Frontal cortex (tissue), 4 donors: ENCODE results near the gene GOLGB1. TPM values are rescaled to one million over a fixed set of nuclear protein-coding genes. Genes with fewer than 3 reads are reported as not detected.
"Not testable (repeated sequence)": the region's sequence is repeated elsewhere in the genome, so short reads cannot be mapped to it uniquely, and the experiment has no call there.

Experiments used
- DNase-seq, 2 donors: peaks; one replicate each; pipeline ENCODE4 v3.0.0; 2012; ENCODE audit warnings: low spot score in 2 of 2
- FAIRE-seq: peaks from 2 replicates; lab custom pipeline; 2012; peaks lifted over from hg19 to GRCh38; lab: Jason Lieb, UNC
- total RNA-seq: library from RNA; depleted of rRNA; stranded (reverse); fragments of >200 nt; gene quantifications from one replicate; pipeline ENCODE4 v1.2.3, GENCODE V29; 2014
- donor health status: control.
- donor health status: control.
- donor health status: control.

GOLGB1 gene
- total RNA-seq, 1 donor from 2014 or later = 42.4 TPM

DNA sequence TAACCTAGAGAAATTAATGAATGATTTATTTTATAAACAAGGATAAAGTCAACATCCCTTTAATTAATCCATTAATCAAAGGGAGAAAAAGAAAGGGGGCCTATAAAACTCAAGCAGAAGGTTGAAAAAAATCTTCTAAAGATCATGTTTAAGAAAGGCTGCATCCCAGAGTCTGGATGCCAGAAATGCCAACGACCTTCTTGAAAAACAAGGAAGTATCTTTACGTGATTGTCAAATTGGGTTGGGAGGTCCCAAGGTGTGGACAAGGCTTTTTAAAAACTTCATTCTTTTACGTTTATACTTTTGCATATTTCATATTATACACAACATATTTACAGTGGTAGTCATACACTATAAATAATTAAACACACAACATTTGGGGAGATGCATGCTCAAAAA is 1.6 kb downstream of the GOLGB1 start:
- no peak for FAIRE-seq

DNA sequence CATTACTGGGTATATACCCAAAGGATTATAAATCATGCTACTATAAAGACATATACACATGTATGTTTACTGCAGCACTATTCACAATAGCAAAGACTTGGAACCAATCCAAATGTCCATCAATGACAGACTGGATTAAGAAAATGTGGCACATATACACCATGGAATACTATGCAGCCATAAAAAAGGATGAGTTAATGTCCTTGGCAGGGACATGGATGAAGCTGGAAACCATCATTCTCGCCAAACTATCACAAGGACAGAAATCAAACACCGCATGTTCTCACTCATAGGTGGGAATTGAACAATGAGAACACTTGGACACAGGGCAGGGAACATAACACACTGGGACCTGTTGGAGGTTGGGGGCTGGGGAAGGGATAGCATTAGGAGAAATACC is 6.4 kb downstream of the GOLGB1 start:
- not testable (repeated sequence) for DNase-seq, FAIRE-seq

More for the DNA sequence above, 1.6 kb downstream of the GOLGB1 start:
- no peak for DNase-seq

DNA sequence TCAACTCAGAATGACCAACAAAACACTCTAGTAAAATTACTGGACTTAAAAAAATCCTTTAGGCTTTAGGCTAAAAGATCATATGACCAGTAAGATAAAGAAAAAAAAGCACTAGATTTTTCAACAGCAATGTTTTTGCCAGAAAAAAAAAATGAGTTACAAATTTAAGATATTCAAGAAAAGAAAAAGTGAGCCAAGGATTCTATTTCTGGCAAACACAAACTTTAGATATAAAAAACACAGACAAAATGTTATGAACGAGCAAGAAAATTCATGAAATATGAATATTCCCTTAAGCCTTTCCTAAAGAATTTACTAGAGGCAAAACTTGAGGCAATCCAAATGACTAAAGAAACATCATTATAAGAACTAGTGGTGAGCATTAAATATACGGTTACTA is 8.6 kb downstream of the GOLGB1 start:
- DNase-seq (no peak), FAIRE-seq (no peak)

DNA sequence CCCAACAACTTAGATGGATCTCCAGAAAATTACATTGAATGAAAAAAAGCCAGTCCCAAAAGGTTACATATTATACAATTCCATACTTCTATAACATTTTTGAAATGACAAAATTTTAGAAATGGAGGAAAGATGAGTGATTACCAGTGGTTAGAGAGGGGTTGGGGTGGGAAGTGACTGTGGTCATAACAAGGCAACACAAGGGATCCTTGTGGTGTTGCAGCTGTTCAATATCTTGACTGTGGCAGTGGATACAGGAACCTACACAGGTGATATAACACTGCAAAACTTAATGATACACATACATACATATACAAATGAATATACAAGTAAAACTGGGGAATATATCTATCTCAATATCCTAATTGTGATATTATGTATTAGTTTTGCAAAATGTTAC is 9.6 kb downstream of the GOLGB1 start:
- FAIRE-seq (no peak), DNase-seq (no peak)

GRCh38 chr3:121737644-121738043 is 11.9 kb downstream of the GOLGB1 start:
- DNase-seq (no peak), FAIRE-seq (no peak)

DNA sequence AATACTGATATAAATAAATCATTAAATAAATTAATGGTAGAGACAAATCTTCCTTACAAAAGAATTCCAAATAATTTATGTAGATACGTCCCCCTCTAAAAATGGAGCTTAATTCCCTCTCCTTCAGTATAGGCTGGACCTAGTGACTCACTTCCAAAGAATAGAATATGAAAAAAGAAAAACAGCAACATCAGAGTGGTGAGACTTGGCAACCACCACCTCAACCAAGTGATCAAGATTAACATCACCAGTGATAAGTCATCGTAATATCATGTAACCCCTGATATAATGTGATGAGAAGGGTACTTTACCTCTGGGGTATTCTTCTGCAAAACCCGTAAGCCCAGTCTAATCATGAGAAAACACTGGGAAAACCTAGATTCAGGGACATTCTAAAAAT is 13.4 kb downstream of the GOLGB1 start:
- no peak for FAIRE-seq
- no peak for DNase-seq

DNA sequence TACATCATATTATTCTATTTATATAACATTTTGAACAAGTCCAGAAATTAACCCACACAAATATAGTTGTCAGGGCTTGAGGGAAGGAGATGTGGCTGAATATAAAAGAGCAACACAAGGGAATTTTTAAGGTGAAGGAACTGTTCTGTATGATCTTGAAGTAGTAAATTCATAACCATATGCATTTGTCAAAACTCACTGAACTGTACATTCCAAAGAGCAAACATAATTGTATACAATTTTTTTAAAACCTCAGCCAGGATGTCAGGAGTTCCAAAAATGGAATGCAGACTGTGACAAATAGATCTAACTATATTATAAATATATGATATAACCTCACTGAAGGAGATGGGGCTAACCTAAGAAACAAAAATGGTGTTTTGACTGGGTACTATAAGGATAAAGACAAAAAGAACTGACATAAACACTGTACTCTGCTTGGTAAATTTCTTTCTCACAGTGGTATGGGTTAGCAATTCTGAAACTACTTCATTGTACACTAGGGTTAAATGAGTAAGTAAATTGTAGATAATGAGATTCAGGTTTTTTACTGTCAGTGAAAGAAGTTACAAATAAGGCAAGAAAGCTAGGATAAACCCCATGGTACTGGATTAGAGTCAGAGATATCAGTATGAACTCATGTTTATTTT is 14.4 kb downstream of the GOLGB1 start:
- FAIRE-seq (no peak), DNase-seq (no peak)

- DNase-seq = no peak
- FAIRE-seq = no peak
These were observed 18.4 kb downstream of the GOLGB1 start for GRCh38 chr3:121730940-121731687.

- no peak for DNase-seq
- no peak for FAIRE-seq
These were observed 25.4 kb downstream of the GOLGB1 start for GRCh38 chr3:121724130-121724529.

- DNase-seq (no peak), FAIRE-seq (no peak)
These were observed 26.1 kb downstream of the GOLGB1 start for GRCh38 chr3:121723485-121723884.

GRCh38 chr3:121722411-121722810 is 27.1 kb downstream of the GOLGB1 start:
- FAIRE-seq (no peak), DNase-seq (no peak)

DNA sequence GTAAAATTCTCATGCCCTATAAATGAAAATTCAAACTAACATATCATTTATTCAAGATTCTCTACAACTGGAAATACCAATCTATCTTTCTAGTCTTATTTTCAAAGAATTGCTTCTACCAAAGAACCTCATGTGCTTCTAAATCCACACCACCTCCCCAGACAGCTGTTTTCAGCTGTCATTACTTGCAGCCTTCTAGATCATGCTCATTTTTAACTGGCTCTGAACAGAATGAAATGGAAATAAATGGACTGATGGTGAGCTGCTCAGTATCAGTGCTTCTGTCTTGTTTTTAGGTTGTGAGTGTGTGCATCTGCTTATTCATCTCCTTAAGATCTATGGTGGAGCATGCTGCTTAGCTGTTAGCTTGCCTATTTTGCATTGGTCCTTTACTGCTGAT is 29.4 kb downstream of the GOLGB1 start:
- FAIRE-seq = no peak
- no peak for DNase-seq

DNA sequence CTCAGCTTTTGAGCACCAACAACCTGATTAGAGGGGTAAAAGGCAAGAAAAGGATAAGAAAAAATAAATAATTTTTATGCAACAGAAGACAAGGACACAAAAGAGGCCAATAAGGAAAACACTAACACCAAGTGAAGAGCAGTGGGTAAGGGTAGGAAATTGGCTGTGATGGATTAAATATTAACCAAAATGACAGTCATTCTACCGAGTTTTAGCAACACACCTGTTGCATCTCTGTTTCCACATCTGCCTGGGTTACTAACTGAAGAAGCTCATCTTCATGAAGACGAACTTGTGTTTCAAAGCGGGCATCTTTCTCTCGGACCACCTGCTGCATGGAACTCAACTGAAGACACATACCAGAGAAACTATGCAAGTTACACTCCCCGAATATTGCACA is 30.1 kb downstream of the GOLGB1 start:
- FAIRE-seq (no peak), DNase-seq (no peak)

DNA sequence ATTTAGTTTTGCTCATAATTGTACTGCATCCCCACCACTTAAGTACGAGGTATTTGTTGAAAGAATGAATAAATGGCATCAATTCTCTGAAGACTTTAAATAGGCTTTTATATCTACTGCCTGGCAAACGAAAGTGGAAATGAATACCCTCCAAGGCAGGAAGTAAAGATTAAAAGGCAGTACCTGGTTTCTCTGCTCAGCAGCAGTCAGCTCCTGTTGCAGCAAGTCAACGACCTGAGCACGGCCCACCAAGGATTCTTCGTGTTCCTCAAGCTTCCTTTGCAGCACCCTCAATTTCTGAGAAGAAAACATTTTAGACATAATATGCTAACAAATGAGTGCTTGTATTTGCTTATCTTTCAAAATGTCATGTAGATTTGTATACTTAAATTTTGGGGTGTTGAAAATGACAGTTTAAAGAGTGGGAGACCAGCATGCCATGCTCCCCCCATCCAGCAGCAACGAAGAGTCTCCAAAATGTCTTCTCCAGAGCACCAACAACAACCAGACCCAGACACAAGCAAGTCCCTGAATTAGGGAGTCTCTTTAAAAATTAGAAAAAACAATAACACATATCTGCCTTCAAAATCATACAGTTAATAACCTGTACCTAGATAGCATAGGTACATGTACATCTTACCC is 31.2 kb downstream of the GOLGB1 start:
- DNase-seq = no peak
- FAIRE-seq = no peak

GRCh38 chr3:121710347-121710746 is 39.2 kb downstream of the GOLGB1 start:
- FAIRE-seq = no peak
- no peak for DNase-seq

DNA sequence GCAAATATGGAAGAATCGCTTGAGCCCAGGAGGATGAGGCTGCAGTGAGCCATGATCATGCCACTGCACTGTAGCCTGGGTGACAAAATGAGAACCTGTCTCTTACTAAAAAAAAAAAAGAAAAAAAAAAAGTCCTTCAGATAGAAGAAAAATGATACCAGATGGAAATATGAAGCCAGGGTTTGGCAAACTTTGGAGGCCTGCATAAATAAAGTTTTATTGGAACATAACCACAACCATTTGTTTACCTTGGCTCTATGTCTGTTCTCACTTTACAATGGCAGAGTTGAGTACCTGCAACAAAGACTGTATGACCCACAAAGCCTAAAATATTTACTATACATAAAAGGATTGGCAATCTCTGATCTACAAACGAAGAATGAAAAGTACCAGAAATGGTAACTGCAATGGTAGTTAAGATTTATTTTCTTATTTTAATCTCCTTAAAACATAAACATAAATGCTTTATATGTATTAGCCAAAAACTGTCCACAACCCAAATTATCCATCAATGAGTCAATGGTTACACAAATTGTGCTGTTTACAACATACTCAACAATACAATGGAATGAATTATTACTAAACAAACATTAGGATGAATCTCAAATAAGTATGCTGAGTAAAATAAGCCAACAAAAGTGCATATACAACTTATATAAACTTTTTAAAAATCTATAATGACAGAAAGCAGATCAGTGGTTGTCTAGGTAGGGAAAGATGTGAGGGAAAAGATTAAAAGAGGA is 41.8 kb downstream of the GOLGB1 start:
- DNase-seq (no peak), FAIRE-seq (no peak)

DNA sequence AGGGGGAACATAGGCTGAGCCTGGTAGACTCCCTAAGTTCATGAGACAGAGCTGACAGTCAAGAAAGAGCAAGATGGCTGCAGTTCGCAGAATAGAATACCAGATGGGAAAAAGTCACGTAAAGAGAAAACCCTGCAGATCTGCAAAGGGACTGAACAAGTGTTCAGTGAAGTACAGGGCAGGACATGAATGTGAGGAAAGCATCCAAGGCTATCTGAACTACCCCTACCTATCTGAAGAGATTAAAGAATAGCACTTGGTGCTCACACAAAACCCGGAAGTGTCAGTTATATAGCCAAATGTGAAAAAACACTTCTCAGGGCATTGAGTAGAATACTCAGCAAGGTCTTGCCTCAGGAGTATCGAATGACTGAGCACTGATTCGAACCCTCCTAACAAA is 44.0 kb downstream of the GOLGB1 start:
- FAIRE-seq = no peak

DNA sequence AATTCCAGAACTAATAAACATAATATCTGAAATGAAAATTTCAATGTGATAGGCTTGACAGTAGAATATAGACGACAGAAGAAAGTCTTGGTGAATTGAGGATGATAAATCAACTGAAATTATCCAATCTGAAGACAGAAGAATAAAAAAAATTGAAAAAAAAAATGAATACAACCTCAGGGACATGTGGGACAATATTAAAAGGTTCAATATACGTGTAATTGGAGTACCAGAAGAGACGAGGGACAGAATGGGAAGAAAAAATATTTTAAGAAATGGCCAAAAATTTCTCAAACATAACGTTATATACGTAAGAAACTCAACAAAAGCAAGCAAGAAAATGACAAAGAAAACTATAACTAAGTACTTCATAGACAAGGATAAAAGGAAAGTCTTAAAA is 45.6 kb downstream of the GOLGB1 start:
- FAIRE-seq (no peak), DNase-seq (no peak)

More for the DNA sequence above, 44.0 kb downstream of the GOLGB1 start:
- no peak for DNase-seq

DNA sequence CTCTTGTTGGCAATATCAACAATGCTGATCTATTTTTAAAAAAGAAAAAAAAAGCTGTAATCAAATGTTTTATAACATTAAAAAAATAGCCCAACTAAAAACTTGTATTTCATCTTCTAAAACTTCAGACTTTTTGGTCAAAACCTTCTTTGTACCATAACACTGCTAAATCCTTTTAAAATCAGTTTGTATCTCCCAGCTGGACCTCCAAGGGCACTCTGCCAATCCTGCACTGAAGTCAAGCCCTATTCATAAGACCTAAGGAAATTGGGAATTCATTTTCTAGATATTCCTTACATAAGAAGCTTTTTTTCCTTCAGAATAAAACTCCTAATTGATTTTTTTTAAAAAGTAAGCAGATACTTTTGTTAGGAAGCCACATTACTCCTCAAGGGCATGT is 50.6 kb downstream of the GOLGB1 start:
- FAIRE-seq = no peak
- no peak for DNase-seq

DNA sequence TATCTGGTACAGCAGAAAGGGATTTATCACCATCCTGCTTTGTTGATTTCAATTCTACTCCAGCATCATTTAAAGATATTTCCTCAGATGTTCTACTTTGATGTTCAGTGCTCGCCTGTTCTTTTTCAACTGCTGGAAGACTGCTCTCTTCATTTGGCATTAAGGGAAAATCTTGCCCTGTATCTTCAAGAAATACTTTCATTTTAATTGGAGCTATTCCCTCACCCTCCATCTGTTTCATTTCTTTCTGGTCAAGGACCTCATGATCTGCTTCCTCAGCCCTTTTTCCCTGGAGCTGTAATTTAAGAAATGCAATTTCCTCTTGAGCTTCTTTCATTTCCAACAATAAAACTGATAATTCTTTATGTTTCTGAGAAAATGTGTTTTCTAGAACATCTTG is 51.1 kb downstream of the GOLGB1 start:
- FAIRE-seq (no peak), DNase-seq (no peak)

- DNase-seq (no peak), FAIRE-seq (no peak)
These were observed 53.4 kb downstream of the GOLGB1 start for GRCh38 chr3:121696186-121696585.
